DMS53 treated with DMSO at 0.1 percent for 48 hours (cell line): ENCODE data around the gene PTCD1.
"Not testable (repeated sequence)": the region's sequence is repeated elsewhere in the genome, so short reads cannot be mapped to it uniquely, and the experiment has no call there.

Source experiments
- DNase-seq: peaks from one replicate; lab custom pipeline; 2025; ENCODE audit not compliant: unreplicated experiment; lab: John Stamatoyannopoulos, UW

PTCD1 gene

GRCh38 chr7:99449326-99449725 lies 10.7 kb upstream of the PTCD1 start:
- DNase-seq = no peak

DNA sequence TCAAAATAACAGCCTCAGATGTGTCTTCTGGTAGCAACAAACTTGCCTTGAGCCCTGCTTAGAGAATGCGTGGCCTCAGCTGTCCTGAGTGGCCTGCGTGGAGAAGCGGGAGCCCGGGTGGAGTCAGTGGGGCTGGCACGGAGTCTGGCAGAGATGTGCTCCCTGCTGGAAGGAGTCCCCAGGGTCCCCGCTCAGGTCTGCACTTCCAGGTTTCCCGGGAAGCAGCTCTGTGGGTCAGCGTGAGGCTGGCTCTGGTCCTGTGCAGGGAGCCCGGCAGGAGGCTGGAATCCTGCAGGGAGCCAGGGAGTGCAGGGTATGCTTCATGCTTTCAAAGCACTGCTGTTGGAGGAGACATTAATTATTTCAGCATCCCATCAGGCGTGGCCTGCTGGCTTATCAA lies 10.3 kb upstream of the PTCD1 start:
- DNase-seq = no peak

DNA sequence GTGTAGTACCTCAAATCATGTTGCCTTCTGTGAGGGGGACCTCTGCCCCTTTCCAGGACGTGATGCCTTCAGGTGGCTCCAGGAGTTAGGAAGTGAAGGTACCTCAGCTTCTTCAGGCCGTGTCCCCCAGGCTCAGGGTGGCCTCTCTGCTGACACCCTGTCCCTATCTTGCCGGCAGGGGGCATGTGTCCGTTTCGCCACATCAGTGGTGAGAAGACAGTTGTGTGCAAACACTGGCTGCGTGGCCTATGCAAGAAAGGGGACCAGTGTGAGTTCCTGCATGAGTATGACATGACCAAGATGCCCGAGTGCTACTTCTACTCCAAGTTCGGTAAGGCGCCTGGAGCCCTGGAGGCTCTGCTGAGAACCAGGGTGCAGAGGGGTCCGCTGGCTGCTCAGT lies 9.3 kb upstream of the PTCD1 start:
- no peak for DNase-seq

- no peak for DNase-seq
Measured at GRCh38 chr7:99446096-99446495, 7.5 kb upstream of the PTCD1 start.

- no peak for DNase-seq
Measured at GRCh38 chr7:99440195-99440594, 1.6 kb upstream of the PTCD1 start.

DNA sequence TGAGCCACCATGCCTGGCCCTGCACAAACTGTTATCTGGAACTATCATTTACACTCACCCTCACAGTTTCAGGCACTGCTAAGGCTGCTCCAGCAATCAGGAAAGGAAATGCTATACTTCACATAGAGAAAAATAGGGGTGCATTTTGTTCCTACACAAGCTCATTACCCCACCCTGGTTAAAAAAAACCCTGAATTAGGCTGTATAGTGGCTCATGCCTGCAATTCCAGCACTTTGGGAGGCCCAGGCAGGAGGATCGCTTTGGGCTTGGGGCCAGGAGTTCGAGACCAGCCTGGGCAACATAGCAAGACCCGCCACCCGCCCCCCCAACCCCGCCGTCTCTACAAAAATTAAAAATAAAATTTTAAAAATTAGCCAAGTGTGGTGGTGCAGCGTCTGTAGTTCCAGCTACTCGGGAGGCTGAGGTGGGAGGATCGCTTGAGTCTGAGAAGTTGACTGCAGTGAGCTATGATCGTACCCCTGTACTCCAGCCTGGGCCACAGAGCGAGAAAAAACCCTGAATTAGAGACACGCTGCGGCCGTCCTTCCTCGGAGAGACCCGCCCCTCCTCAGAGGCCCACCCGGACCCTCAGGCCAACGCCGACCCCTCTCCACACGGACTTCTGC lies 539 bp downstream of the PTCD1 start:
- no peak for DNase-seq

DNA sequence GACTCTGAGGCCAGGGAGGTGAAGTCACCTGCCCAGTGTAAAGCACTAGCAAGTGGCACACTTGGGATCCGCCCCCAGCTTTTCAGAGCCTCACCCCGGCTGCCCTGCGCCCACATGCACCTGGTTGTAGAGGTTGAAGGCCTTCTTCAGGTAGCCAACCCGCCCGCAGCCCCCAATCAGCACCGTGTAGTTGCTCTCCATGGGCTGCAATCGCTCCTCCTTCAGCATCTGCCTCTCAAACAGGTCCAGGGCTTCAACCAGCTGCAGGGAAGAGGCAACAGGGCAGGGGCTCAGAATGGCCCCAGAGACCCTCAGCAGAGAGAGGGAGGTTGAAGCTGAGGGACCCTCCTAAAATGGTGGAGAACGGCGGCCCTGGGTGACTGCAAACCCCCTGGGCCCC lies 5.4 kb downstream of the PTCD1 start:
- no peak for DNase-seq

DNA sequence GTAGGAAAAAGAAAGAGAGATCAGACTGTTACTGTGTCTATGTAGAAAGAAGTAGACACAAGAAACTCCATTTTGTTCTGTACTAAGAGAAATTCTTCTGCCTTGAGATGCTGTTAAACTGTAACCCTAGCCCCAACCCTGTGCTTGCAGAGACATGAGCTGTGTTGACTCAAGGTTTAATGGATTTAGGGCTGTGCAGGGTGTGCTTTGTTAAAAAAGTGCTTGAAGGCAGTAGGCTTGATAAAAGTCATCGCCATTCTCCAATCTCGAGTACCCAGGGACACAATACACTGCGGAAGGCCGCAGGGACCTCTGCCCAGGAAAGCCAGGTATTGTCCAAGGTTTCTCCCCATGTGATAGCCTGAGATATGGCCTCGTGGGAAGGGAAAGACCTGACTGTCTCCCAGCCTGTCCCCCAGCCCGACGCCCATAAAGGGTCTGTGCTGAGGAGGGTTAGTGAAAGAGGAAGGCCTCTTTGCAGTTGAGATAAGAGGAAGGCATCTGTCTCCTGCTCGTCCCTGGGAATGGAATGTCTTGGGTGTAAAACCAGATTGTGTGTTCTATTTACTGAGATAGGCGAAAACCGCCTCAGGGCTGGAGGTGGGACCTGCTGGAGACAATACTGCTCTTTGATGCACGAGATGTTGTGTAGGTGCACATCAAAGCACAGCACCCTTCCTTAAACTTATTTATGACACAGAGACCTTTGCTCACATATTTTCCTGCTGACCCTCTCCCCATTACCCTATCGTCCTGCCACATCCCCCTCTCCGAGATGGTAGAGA lies 6.7 kb downstream of the PTCD1 start:
- DNase-seq = not testable (repeated sequence)

GRCh38 chr7:99429756-99430155 lies 8.8 kb downstream of the PTCD1 start:
- no peak for DNase-seq

DNA sequence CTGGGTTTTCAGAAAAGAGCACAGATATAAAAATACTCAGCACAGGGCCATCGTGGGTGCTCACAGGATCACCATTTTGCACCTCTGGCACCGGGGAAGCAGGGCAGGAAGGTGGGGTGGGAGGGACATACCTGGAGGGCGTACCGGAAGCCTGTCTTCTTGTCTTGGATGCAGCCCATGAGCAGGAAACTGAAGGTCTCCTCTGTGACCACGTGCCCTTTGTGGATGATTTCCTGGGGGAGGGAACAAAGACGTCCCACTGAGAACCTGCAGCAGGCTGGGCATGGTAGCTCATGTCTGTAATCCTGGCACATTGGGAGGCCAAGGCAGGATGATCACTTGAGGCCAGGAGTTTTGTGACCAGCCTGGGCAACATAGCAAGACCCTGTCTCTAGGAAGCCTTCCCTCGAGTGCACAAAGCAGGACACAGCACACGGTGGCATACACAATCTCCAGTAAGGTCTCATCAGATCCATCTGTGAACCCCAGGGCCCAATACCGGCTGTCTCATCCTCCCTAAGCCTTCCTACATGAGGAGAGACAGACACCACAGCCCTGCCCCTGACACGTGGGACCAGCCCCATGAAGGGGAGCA lies 9.5 kb downstream of the PTCD1 start:
- DNase-seq = no peak

GRCh38 chr7:99424932-99425730 lies 13.5 kb downstream of the PTCD1 start:
- DNase-seq = no peak

DNA sequence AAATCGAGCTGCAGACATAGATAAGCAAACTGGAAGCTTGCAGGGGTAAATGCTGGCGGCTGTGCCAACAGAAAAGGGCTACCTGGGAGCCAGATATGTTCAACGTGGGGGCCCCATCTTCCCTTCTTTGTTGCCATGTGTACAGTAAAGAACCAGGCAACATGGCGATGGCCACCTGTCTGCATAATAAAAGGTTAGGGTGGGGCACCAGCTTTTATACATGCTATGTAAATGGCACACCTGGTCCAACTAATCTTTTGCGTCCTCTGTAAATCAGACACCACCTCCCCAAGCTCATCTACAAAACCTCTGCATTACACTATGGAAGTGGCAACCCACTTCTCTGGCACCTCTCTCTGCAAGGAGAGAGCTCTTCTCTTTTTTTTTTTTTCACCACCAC lies 16.0 kb downstream of the PTCD1 start:
- no peak for DNase-seq

DNA sequence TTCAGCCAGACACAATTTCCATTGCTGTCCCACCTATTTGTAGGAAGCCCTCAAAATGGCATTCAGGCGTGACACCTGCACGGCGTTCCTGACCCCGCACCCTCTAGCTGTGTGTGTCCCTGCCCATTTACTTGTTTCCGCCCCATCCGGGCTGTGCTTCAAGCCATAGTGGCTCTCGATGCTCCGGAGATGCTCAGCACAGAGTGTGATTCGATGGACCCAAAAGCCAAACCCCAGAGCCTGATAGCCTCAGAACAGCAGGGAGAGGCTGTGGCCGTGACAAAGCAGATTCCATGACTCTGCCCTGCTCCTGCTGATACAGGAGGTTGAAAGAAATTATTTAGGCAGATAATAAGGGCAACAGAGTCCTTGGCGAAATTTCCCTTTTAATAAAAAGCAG lies 16.4 kb downstream of the PTCD1 start:
- peak; percentile 63 for DNase-seq

GRCh38 chr7:99420986-99421385 lies 17.6 kb downstream of the PTCD1 start:
- no peak for DNase-seq

DNA sequence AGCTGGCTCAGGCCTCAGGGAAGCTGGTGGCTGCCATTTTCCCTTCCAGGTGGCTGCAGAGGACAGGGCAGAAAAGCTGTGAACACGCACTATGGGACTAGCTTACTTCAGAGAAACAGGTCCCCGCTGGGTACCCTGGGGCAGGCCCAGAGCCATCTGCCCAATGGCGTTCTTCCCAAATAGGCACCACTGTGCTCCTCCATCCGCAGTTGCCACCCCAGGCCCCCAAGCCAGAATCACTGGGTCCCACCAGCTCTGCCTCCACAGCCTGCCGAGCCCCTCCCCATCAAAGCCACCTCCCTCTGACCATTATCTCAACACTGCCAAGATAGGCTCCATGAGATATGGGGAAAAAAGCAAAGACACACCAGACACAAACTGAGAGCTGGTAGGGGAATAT lies 18.4 kb downstream of the PTCD1 start:
- DNase-seq = no peak

DNA sequence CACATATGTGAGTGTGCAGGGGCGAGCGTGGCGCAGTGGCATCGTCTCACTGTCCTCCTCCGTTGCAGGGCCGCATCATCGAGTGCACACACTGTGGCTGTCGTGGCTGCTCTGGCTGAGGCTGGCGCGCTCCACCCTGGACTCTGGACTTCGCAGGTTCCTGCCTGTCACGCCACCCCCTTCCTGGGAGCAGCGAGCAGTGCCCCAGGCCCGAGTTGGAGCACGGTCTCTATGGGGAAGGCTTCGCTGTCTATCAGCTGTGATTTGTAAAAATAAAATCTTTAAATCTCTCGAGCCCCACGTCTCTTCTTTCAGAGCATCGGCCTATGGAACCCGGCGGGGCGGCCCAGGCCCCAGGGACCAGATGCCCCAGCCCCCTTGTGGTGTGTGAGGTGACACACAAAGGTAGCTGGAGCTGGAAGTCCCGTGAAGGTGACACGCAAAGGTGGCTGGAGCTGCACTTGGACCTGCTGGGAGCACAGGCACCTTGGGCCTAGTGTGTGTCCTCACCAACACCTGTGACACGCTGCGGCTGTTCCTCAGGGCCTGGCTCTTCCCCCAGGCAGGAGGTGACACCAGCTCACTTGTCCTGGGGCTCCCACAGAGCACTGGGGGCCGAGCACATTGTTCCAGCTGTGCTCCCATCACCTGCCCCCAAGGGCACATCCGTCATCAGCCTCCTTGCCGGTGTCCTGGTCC lies 19.1 kb downstream of the PTCD1 start:
- DNase-seq = no peak

- DNase-seq = no peak
Measured at GRCh38 chr7:99418260-99418659, 20.3 kb downstream of the PTCD1 start.

- peak; percentile 44 for DNase-seq
Measured at GRCh38 chr7:99415513-99416127, 23.0 kb downstream of the PTCD1 start.

DNA sequence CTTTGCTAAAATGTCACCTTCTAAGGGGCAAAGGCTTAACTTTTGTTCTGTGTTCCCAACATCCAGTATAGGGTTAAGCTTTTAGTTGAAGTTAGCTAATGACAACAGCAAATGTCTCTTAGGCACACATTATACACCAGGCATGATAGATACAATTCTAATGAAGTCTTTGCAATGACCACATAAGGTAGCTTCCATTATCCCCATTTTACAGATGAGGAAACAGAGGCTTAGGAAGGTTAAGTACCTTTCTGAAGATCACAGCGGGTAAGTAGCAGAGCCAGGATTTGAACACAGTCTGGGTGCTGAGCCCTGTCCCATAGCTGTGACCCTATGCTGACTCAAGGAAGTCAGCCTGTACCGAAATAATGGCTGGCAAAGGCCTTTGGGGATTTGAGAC lies 28.0 kb downstream of the PTCD1 start:
- DNase-seq = no peak

GRCh38 chr7:99409806-99410205 lies 28.8 kb downstream of the PTCD1 start:
- DNase-seq = no peak

GRCh38 chr7:99409192-99409572 lies 29.4 kb downstream of the PTCD1 start:
- peak; percentile 16 for DNase-seq
